HepG2 (cell line): Measurements from ENCODE around the gene SLCO3A1. TPM values are rescaled to one million over a fixed set of nuclear protein-coding genes. Genes with fewer than 3 reads are reported as not detected.

Source experiments
- ATAC-seq: fragments of 200-7000 bp; cut with Tn5 transposase; 3 replicates; pipeline ENCODE4 v1.9.1; 2020; ENCODE audit warnings: mild to moderate bottlenecking, moderate library complexity
- BruUV-seq: library from RNA; stranded (reverse); fragments of 400-500 nt; replicated peaks from 2 replicates; lab custom pipeline; 2021; lab: Mats Ljungman, UMichigan
- CTCF ChIA-PET: fragments of 300-600 bp; formaldehyde crosslinking; extraction: SDS; loops from one replicate; lab custom pipeline; 2021; ENCODE audit warnings: low total read pairs, inconsistent platforms, low intra/inter-chr PET ratio; lab: Yijun Ruan, JAX
- POLR2A ChIA-PET: fragments of 350-600 bp; sonication (Branson Sonifier 250); formaldehyde crosslinking; loops from one replicate; lab custom pipeline; 2020; ENCODE audit warnings: antibody characterized with exemption, inconsistent platforms; lab: Yijun Ruan, JAX
- DNase-seq: peaks from one replicate; pipeline ENCODE4 v3.0.0-alpha.2; 2015; ENCODE audit warnings: low spot score
- FAIRE-seq: peaks from 3 replicates; lab custom pipeline; 2011; peaks lifted over from hg19 to GRCh38; lab: Jason Lieb, UNC
- H2AFZ ChIP-seq: one replicate; pipeline ENCODE4 v1.6.1; 2011; ENCODE audit warnings: low read length, inconsistent platforms
- H3K27ac ChIP-seq: fragments of 300-600 bp; 3 replicates; pipeline ENCODE4 v1.8.0; 2011; ENCODE audit warnings: mixed run types, mild to moderate bottlenecking, mixed read lengths, low read length, inconsistent platforms; ENCODE audit not compliant: insufficient read depth; ENCODE audit errors: extremely low read length
- H3K27me3 ChIP-seq, 2 experiments: fragments of 200-600 bp in 1 of 2; 2 replicates in 1 of 2; 3 replicates in 1 of 2; pipeline versions ENCODE4 v1.6.0 to v1.8.0; 2011; ENCODE audit warnings: low read length in 2 of 2, mild to moderate bottlenecking in 2 of 2, moderate library complexity in 2 of 2, inconsistent platforms in 1 of 2; ENCODE audit not compliant: insufficient read depth in 2 of 2, control insufficient read depth in 1 of 2
- H3K36me3 ChIP-seq, 2 experiments: fragments of 200-600 bp in 1 of 2; replicated peaks in 1 of 2; 2 replicates in 1 of 2; 3 replicates in 1 of 2; pipeline versions ENCODE4 v1.5.1 to v1.8.0; 2011; ENCODE audit warnings: low read length in 2 of 2, inconsistent platforms in 1 of 2; ENCODE audit not compliant: insufficient read depth in 2 of 2, control insufficient read depth in 1 of 2
- H3K4me1 ChIP-seq: 2 replicates; pipeline ENCODE4 v1.5.1; 2012; ENCODE audit warnings: low read length, inconsistent platforms; ENCODE audit not compliant: insufficient read depth
- H3K4me2 ChIP-seq: 2 replicates; pipeline ENCODE4 v1.6.0; 2011; ENCODE audit warnings: low read depth, low read length, inconsistent platforms
- H3K4me3 ChIP-seq, 3 experiments: fragments of 200-600 bp in 1 of 3; sonication (generic), shearing (Covaris generic) in 1 of 3; replicated peaks in 1 of 3; 2 replicates each; pipeline ENCODE4 v1.5.1; 2011 to 2016; ENCODE audit warnings: low read length in 3 of 3, inconsistent platforms in 2 of 3, low read depth in 2 of 3, mild to moderate bottlenecking in 2 of 3, control low read depth in 1 of 3, mixed read lengths in 1 of 3; ENCODE audit not compliant: insufficient read depth in 1 of 3
- H3K79me2 ChIP-seq: one replicate; pipeline ENCODE4 v1.6.1; 2011; ENCODE audit warnings: low read length, inconsistent platforms; ENCODE audit not compliant: insufficient read depth
- H3K9ac ChIP-seq: 2 replicates; pipeline ENCODE4 v1.6.0; 2011; ENCODE audit warnings: mild to moderate bottlenecking, low read depth, low read length, inconsistent platforms; ENCODE audit not compliant: insufficient read depth
- H3K9me3 ChIP-seq: 2 replicates; pipeline ENCODE4 v1.5.1; 2012; ENCODE audit warnings: mild to moderate bottlenecking, low read length
- H4K20me1 ChIP-seq: 2 replicates; pipeline ENCODE4 v1.6.0; 2011; ENCODE audit warnings: inconsistent platforms, mild to moderate bottlenecking, low read length, moderate library complexity; ENCODE audit not compliant: insufficient read depth
- CCDC6 ChIP-seq: sonication (generic); formaldehyde crosslinking; IDR thresholded peaks from 2 replicates; pipeline ENCODE4 v1.8.1; 2022; ENCODE audit warnings: mild to moderate bottlenecking, missing genetic modification reagents, moderate library complexity
- JDP2 ChIP-seq: sonication (generic); formaldehyde crosslinking; IDR thresholded peaks from 2 replicates; pipeline ENCODE4 v1.8.1; 2022; ENCODE audit warnings: missing genetic modification reagents, borderline replicate concordance
- MXD1 ChIP-seq: sonication (generic); formaldehyde crosslinking; IDR thresholded peaks from 2 replicates; pipeline ENCODE4 v1.4.0; 2020; ENCODE audit warnings: mild to moderate bottlenecking, missing genetic modification reagents
- REXO4 ChIP-seq: sonication (generic); formaldehyde crosslinking; IDR thresholded peaks from 2 replicates; pipeline ENCODE4 v1.8.0; 2022; ENCODE audit warnings: missing genetic modification reagents, mild to moderate bottlenecking, borderline replicate concordance
- TCF7 ChIP-seq: sonication (generic); IDR thresholded peaks from 2 replicates; pipeline ENCODE4 v1.6.1; 2016; ENCODE audit warnings: antibody characterized with exemption, low read depth
- ZIK1 ChIP-seq: sonication (generic); formaldehyde crosslinking; IDR thresholded peaks from 2 replicates; pipeline ENCODE4 v1.5.0; 2020; ENCODE audit warnings: mild to moderate bottlenecking, low read depth, missing genetic modification reagents, borderline replicate concordance
- ZNF687 ChIP-seq: sonication (generic); formaldehyde crosslinking; IDR thresholded peaks from 2 replicates; pipeline ENCODE4 v1.5.1; 2020; ENCODE audit warnings: mild to moderate bottlenecking, missing genetic modification reagents, moderate library complexity
- WGBS: methylation state at CpG from one replicate; pipeline ENCODE4 v1.1.6; 2017; ENCODE audit warnings: low lambda C conversion rate; 5-methylcytosine and 5-hydroxymethylcytosine counted together
- in situ Hi-C: cut with HindIII; loops from 2 replicates; pipeline ENCODE4 v1.10.0; 2017; ENCODE audit warnings: low pct_unique_long_range_greater_than_20kb; ENCODE audit not compliant: extremely low pct_ligation_motif_present
- intact Hi-C: fragments of 100-400 bp; cut with micrococcal nuclease; formaldehyde crosslinking; loops from one replicate; pipeline ENCODE4 v1.10.0; 2022; ENCODE audit not compliant: unreplicated experiment
- polyA plus RNA-seq, 8 experiments: library from polyadenylated mRNA; depleted of rRNA in 3 of 8; stranded (reverse) in 7 of 8; unstranded in 1 of 8; fragments of >200 nt; fragmentation: Illumina TruSeq in 4 of 8; extraction: Trizol in 4 of 8; gene quantifications; 2 replicates each; pipeline versions ENCODE4 v1.2.1 to v1.2.3, GENCODE V29; 2011 to 2016; ENCODE audit warnings: low read depth in 4 of 8, missing spikeins in 1 of 8, mixed read lengths in 1 of 8; ENCODE audit not compliant: insufficient read depth in 1 of 8
- total RNA-seq, 5 experiments: library from RNA; depleted of rRNA; stranded (reverse); fragments of >200 nt; fragmentation: Illumina TruSeq; extraction: Trizol; gene quantifications; 2 replicates each; pipeline ENCODE4 v1.2.3, GENCODE V29; 2016; ENCODE audit warnings: low read depth in 1 of 5

The SLCO3A1 gene
- total and polyA plus RNA-seq, 2 of the 13 experiments (the other 11 are each of a cell fraction or from before 2014, with no cell fraction given): 0.02 TPM; not detected in 1

- ATAC-seq (no peak), FAIRE-seq (no peak)
- intact Hi-C loops (no loop called here), in situ Hi-C loops (no loop called here)
- Histone ChIP-seq H3K4me1 (no peaks in the 10 kb centered on the region), H3K27ac (no peak overlapping the region), H3K4me2 (no peak overlapping the region), H4K20me1 (no peaks in the 10 kb centered on the region)
- CTCF ChIA-PET: no interaction called here
- no TSS peak for BruUV-seq
- TF ChIP-seq MXD1 (CRISPR knock-in tag) (no peak), REXO4 (CRISPR knock-in tag) (no peak), ZIK1 (no peak)
- TF ChIP-seq, all 625 proteins: peak for 0
- no peak overlapping the region for H2AFZ ChIP-seq
- POLR2A ChIA-PET: no interaction called here
- no peak overlapping the region for H3K4me3 ChIP-seq
- no peaks in the 10 kb centered on the region for H3K36me3 ChIP-seq
- no peak overlapping the region for H3K9ac ChIP-seq
- DNase-seq: no peak
- H3K9me3 ChIP-seq: no peaks in the 10 kb centered on the region
- 13% methylated on average over 7 of the region's 9 CpGs for WGBS
- peaks cover 0 to 1% of the 10 kb centered on the region in 2 experiments; a peak in 3 of 5 replicates for H3K27me3 ChIP-seq
- no peaks in the 10 kb centered on the region for H3K79me2 ChIP-seq
Observed at GRCh38 chr15:92003515-92004067, 150.1 kb downstream of the SLCO3A1 start.

GRCh38 chr15:92005154-92005553 lies 151.6 kb downstream of the SLCO3A1 start:
- no peak overlapping the region for H3K4me3 ChIP-seq
- H3K79me2 ChIP-seq: no peaks in the 10 kb centered on the region
- no peaks in the 10 kb centered on the region for H3K4me1 ChIP-seq
- H2AFZ ChIP-seq: no peak overlapping the region
- no peak overlapping the region for H3K27ac ChIP-seq
- intact Hi-C loops (no loop called here), in situ Hi-C loops (no loop called here)
- no peaks in the 10 kb centered on the region for H4K20me1 ChIP-seq
- peaks cover 0 to 1% of the 10 kb centered on the region in 2 experiments; a peak in 3 of 5 replicates for H3K27me3 ChIP-seq
- ChIA-PET CTCF (no interaction called here), POLR2A (no interaction called here)
- 0% methylated on average over 4 of the region's 6 CpGs for WGBS
- no peaks in the 10 kb centered on the region for H3K9me3 ChIP-seq
- no peaks in the 10 kb centered on the region for H3K36me3 ChIP-seq
- H3K4me2 ChIP-seq: no peak overlapping the region
- FAIRE-seq (no peak), ATAC-seq (no peak), DNase-seq (no peak)
- no peak for TF ChIP-seq ZNF687
- no peak for TF ChIP-seq JDP2 (CRISPR knock-in tag)
- no peak for TF ChIP-seq CCDC6 (CRISPR knock-in tag)
- no peak for TF ChIP-seq TCF7
- no peak overlapping the region for H3K9ac ChIP-seq
- BruUV-seq: no TSS peak
